ENCODE results near the gene C20orf144. TPM values are rescaled to one million over a fixed set of nuclear protein-coding genes. Genes with fewer than 3 reads are reported as not detected.

The C20orf144 gene
- total RNA-seq, 4 donors from 2014 or later: not detected

DNA sequence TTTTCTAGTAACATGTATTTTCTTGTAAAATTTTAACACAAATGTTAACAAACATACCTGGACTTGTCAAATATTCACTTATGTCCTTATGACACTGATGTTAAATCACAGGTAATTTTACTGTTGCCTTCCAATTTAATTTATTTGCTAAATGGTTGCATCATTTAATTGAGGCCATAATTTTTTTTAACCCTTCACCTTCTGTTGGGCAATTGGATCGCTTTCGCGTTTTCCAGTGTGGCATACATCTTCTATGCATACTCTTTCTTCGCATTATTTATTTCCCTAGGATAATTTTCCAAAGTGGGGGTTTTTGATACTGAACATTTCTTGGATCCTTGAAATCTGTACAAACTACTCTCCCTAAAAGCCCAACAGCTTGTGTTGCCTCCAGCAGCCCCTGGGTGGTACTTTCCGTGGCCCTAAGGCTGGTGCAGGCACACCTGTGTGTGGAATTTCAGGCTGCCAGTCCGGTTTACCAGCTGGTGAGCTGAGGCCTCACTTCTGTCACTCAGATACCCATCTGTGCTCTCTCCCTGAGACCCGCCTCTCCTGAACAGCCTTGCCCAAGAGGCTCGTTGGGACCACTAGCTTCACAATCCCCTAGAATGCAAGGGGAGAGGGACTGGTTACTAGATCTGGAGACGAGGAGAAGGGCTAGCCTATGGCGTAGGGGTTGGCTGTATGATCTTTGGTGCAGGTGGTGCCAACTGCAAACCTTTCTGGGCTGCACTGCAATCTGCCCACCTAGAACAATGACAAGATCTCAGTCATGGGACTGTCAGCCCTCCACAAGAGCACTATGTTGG, 11.2 kb upstream of the C20orf144 start:
- no peak for TF ChIP-seq EP300 (IDR thresholded peaks at IDR 0.05; ENCODE audit: low read depth)
- TF ChIP-seq POLR2AphosphoS5 (IDR thresholded peaks at IDR 0.05): peak; percentile 35 to 70 (median 50)
- Histone ChIP-seq H3K27me3 (no peaks in the 10 kb centered on the region), H3K4me3 (no peak overlapping the region), H3K4me1 (peaks cover 17 to 57% (median 25%) of the 10 kb centered on the region in 4 donors), H3K9me3 (no peaks in the 10 kb centered on the region), H3K27ac (peak overlapping the region in 1 of 4 donors; percentile 12), H3K36me3 (no peaks in the 10 kb centered on the region)
- DNase-seq: peak; percentile 64
- intact Hi-C loops (cut with DNase I; ENCODE audit: low total_unique reads): no loop called here
- WGBS, 2 donors (ENCODE audit: low coverage in 1 of 2): 59 to 64% methylated on average over 5 to 10 of the region's 10 CpGs
- in situ Hi-C loops (cut with MboI; ENCODE audit: low pct_ligation_motif_present in 1 of 4, low pct_unique_long_range_greater_than_20kb in 1 of 4, low sequenced_read_pairs in 3 of 4): loop anchor here (5.0 to 10.0 kb wide), 3 partner anchors 186 to 199 kb away; no protein-coding TSS in a partner anchor

DNA sequence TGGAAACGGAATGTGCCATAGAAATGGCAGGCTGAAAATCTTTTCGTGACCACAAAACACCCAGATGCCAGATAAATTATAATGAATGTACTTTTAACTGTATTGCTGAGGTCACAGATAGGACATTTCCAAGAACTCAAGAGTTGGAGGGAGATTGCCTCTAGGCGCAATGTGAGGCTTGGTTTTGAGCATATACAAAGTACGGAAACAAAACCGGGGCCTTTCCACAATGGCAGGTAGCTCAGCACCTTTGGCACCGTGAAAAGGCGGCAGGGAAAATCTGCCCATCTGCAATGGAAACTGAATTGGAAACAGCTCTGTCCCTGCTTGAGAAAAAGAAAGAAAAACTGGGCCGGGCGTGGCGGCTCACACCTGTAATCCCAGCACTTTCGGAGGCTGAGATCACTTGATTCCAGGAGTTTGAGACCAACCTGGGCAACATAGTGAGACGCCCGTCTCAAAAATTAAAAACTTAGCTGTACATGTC, 10.5 kb upstream of the C20orf144 start:
- 60 to 72% methylated on average over 11 to 13 of the region's 13 CpGs for WGBS, 2 donors (ENCODE audit: low coverage in 1 of 2)
- intact Hi-C loops (cut with DNase I; ENCODE audit: low total_unique reads): loop anchor here (2.0 kb wide), 1 partner anchor 193 kb away; no protein-coding TSS in a partner anchor
- no peaks in the 10 kb centered on the region for H3K36me3 ChIP-seq

DNA sequence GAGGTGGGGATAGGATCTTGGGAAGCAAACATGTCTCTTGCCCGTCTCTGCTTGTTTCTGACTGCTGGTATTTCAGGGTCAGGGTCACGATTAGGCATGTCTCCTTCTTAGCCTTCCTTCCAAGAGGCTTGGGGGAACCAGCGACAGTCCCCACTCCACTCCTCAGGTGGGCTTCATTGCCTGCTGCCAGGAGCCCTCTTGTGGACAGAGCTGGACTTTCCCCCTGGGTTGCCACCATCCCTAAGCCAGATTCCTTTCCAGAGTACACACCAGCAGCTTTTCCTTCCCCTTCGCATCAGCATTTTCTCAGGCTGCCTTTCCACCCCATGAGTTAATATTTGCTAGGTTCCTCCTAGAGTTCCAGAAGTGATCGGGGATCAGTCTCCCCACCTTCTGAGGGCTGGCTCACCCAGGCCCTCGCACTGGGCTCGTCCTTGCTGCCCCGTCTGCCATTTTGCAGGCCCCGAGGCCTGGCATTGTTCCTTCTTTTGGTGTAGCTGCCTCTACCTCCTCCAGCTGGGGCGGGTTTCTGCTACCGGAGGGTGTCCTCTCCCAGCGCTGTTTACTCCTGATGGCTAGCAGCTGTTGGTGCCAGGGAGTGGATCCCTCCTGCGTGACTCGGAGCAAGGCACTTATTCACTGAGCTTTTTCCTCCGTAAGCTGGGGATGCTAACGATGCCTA, 8.8 kb upstream of the C20orf144 start:
- H3K4me1 ChIP-seq: peaks cover 17 to 45% (median 22%) of the 10 kb centered on the region in 4 donors
- intact Hi-C loops (cut with DNase I; ENCODE audit: low total_unique reads) (loop anchor here (2.0 kb wide), 1 partner anchor 195 kb away; no protein-coding TSS in a partner anchor), in situ Hi-C loops (cut with MboI; ENCODE audit: low pct_ligation_motif_present in 1 of 4, low pct_unique_long_range_greater_than_20kb in 1 of 4, low sequenced_read_pairs in 3 of 4) (loop anchor here (5.0 to 10.0 kb wide), 3 partner anchors 189 to 201 kb away; no protein-coding TSS in a partner anchor)
- peak overlapping the region; percentile 36 to 74 (median 54) for H3K27ac ChIP-seq
- no peak overlapping the region for H3K4me3 ChIP-seq
- H3K36me3 ChIP-seq: no peaks in the 10 kb centered on the region
- peak; percentile 64 for DNase-seq
- no peaks in the 10 kb centered on the region for H3K27me3 ChIP-seq
- no peaks in the 10 kb centered on the region for H3K9me3 ChIP-seq
- WGBS, 2 donors (ENCODE audit: low coverage in 1 of 2): 0 to 34% methylated on average over 2 to 16 of the region's 16 CpGs
- TF ChIP-seq EP300 (IDR thresholded peaks at IDR 0.05; ENCODE audit: low read depth): no peak
- peak in 2 of 3 donors; percentile 4 to 8 for TF ChIP-seq POLR2AphosphoS5 (IDR thresholded peaks at IDR 0.05)
- TF ChIP-seq CTCF (IDR thresholded peaks at IDR 0.05): peak; percentile 71 to 81 (median 76)

More for the DNA sequence above, 10.5 kb upstream of the C20orf144 start:
- no peak for TF ChIP-seq POLR2A (IDR thresholded peaks at IDR 0.05)
- TF ChIP-seq CTCF (IDR thresholded peaks at IDR 0.05): no peak
- no peak for TF ChIP-seq EP300 (IDR thresholded peaks at IDR 0.05; ENCODE audit: low read depth)
- no peak for TF ChIP-seq POLR2AphosphoS5 (IDR thresholded peaks at IDR 0.05)
- no peaks in the 10 kb centered on the region for H3K27me3 ChIP-seq
- in situ Hi-C loops (cut with MboI; ENCODE audit: low pct_ligation_motif_present in 1 of 4, low pct_unique_long_range_greater_than_20kb in 1 of 4, low sequenced_read_pairs in 3 of 4): loop anchor here (5.0 to 10.0 kb wide), 3 partner anchors 187 to 199 kb away; no protein-coding TSS in a partner anchor
- H3K27ac ChIP-seq: peak overlapping the region in 1 of 4 donors; percentile 15
- DNase-seq: no peak
- no peaks in the 10 kb centered on the region for H3K9me3 ChIP-seq
- peaks cover 17 to 57% (median 25%) of the 10 kb centered on the region in 4 donors for H3K4me1 ChIP-seq
- no peak overlapping the region for H3K4me3 ChIP-seq

DNA sequence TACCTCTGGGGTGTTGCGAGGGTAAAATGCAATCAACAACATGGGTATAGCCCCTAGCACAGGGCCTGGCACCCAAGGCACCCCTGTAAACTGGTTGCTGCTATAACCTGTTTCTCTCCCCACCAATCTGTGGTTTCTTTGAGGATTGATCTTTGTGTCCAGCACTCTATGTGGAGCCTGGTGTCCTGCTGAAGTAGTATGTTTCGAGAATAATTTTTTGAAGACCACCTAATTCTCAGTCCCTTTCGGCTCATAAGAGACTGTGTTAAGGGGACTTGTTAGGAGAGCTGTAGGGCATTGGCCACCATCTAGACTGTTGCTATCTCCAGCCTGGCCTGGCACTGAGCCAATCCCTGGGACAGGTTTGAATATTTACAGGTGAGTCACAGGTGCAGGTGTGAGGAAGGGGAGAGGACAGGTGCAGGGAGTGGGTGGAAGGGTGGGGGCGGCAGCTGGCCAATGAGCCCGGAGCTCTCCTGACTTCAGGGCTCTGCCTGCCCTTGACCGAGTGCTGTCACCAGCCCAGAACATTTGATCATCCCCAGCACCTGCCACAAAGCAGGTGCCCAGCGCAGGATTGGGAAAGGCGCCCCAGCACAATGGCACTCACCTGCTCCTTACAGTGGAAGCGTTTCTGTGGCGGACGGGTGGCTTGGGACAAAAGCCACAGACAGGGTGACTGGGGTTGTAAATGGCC, 8.1 kb upstream of the C20orf144 start:
- DNase-seq: peak; percentile 87
- Histone ChIP-seq H3K9me3 (no peaks in the 10 kb centered on the region), H3K27me3 (no peaks in the 10 kb centered on the region), H3K4me3 (no peak overlapping the region), H3K36me3 (peaks cover 0 to 3% (median 0%) of the 10 kb centered on the region in 4 donors), H3K4me1 (peaks cover 14 to 38% (median 20%) of the 10 kb centered on the region in 4 donors), H3K27ac (peak overlapping the region; percentile 37 to 74 (median 54))
- whole genome bisulfite sequencing, 2 donors (ENCODE audit: low coverage in 1 of 2): 41% methylated on average over 10 of the region's 11 CpGs; no CpG with 5 or more reads in 1 of the 2 donors
- TF ChIP-seq POLR2A (IDR thresholded peaks at IDR 0.05) (no peak), CTCF (IDR thresholded peaks at IDR 0.05) (no peak), EP300 (IDR thresholded peaks at IDR 0.05; ENCODE audit: low read depth) (no peak), POLR2AphosphoS5 (IDR thresholded peaks at IDR 0.05) (peak; percentile 75 to 82 (median 76))
- intact Hi-C loops (cut with DNase I; ENCODE audit: low total_unique reads) (loop anchor here (2.0 kb wide), 1 partner anchor 195 kb away; no protein-coding TSS in a partner anchor), in situ Hi-C loops (cut with MboI; ENCODE audit: low pct_ligation_motif_present in 1 of 4, low pct_unique_long_range_greater_than_20kb in 1 of 4, low sequenced_read_pairs in 3 of 4) (loop anchor here (5.0 to 10.0 kb wide), 3 partner anchors 189 to 202 kb away; no protein-coding TSS in a partner anchor)

All from transverse colon (tissue), 4 donors.